T47D (cell line): ENCODE data around the gene PTK6.

Experiments used
- DNase-seq, 2 experiments: peaks; one replicate each; pipeline versions ENCODE4 v3.0.0 to v3.0.0-alpha.2; 2011 to 2012; ENCODE audit warnings: low read depth in 1 of 2, low spot score in 1 of 2
- JUND ChIP-seq: IDR thresholded peaks from 2 replicates; pipeline ENCODE4 v1.6.1; 2012; ENCODE audit warnings: low read depth
- in situ Hi-C: cut with HindIII; loops from 2 replicates; pipeline ENCODE4 v1.10.0; 2016; ENCODE audit warnings: low sequenced_read_pairs, low pct_unique_long_range_greater_than_20kb

PTK6 gene

DNA sequence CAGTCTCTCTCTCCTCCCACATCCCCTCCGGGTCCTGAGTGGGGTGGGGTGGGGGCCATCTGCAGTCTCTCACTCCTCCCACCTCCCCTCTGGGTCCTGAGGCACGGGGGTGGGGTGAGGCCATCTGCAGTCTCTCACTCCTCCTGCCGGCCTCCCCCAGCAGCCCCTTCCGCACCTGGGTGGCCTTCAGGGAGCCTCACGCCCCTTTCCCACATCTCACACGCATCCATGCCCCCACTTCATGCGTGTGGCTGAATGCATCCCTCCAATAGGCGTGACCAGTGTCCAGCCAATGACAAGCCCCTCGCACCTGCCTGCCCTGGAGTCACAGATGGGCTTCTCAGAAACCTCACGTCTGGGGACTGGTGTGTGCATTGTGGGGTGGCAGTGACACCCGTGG, 11.4 kb upstream of the PTK6 start:
- in situ Hi-C loops: no loop called here
- TF ChIP-seq JUND: no peak
- DNase-seq: no peak

DNA sequence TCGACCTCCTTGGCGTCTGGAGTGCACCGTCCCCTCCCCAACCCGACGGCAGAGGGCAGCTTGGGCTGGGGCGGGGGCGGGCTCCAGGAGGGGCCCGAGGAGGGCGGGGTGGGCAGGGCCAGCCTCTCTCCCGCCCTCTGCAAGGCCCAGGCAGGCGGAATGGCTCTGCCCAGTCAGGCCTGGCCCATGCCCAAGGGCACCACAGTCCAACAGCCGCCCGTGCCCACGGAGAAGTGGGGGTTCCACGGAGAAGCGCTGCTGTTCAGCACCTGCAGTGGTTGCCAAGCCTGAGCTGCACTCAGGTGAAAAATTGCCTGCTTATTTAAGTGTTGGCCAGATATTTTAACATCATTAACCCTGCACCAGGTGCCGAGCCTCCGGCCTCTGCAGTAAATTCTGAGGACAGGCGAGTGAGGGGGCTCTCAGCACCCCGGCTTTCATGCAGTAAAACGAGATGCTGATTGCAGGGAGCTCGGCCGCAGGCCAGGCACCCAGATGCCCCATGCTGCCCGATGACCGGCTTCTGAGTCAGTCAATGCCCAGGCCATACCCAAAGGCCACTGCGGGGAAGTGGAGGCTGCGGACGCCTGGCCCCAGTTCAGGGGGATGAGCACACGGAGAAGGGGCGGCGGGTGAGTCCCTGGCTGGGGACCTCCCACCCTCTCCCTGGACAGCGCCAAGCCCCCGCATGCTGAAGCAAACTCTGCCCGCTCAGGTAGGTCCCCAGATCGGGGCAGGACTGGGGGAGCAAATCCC, 10.7 kb upstream of the PTK6 start, which contains the start of gene SRMS:
Gene SRMS, minus strand, starts transcription at position 25 of the 756 bp plus-strand sequence. CDS start 286 bp downstream, outside the sequence.
- DNase-seq: no peak
- TF ChIP-seq JUND: no peak
- in situ Hi-C loops: no loop called here

DNA sequence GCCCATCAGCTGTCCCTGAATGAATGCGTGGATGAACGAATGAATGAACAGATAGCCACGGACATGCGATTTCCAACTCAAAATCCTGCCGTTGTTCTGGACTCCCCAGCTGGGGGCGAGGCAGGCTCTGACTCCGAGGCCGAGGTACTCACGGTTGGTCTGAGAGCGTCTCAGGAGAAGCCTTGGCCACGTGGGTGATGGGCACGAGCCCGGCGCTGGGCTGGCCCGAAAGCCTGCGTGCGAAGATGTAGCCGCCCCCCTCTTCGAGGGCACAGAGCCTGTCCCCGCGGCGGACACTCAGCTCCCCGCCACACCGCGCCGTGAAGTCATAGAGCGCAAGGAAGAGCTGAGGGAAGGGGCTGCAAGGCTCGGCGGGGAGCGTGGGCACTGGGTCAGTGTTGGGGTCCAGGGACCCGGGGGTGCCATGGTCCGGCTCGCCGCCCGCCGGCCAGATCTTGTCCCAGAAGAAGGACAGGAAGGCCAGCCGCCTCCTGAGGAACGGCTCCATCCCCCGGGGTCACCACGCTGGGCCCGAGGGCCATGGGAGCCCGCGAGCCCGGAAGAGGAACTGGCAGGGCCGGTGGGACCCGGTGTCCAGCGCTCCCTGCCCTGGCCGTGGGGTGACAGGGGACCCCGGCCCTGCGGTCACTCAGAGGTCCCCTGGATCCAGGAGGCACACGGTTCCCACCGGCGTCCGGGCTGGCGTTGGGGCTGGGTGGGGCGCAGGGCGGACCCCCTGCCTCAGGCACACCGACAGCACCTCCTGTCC, 10.0 kb upstream of the PTK6 start:
- in situ Hi-C loops: no loop called here
- TF ChIP-seq JUND: no peak
- no peak for DNase-seq

DNA sequence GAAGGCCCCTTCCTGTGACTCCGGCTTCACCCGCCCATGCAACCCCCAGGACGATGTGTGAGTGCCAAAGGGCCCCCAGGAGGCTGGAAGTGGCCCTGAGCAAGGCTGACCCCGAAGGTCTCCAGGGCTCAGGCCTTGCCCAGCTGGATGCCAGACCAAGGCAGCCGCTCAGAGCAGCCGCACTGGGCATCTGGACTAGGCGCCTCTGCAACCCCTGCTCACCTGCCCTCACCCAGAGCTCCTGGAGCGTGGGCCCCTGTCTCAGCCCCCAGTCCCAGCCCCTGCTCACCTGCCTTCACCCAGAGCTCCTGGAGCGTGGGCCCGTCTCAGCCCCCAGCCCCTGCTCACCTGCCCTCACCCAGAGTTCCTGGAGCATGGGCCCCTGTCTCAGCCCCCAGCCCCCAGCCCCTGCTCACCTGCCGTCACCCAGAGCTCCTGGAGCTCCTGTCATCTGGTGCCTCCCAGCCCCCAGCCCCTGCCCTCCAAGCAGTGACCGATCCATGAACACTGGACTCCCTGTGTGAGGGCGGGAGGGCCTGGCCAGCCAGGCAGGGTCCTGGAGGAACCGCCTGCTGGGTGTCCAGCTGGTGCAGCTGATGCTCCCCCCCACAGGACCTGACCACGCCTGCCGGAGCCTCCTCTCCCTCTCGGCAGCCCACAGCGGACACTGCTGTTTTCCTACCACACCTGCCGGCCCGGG, 9.2 kb upstream of the PTK6 start:
- no peak for DNase-seq
- TF ChIP-seq JUND: no peak
- in situ Hi-C loops: no loop called here

DNA sequence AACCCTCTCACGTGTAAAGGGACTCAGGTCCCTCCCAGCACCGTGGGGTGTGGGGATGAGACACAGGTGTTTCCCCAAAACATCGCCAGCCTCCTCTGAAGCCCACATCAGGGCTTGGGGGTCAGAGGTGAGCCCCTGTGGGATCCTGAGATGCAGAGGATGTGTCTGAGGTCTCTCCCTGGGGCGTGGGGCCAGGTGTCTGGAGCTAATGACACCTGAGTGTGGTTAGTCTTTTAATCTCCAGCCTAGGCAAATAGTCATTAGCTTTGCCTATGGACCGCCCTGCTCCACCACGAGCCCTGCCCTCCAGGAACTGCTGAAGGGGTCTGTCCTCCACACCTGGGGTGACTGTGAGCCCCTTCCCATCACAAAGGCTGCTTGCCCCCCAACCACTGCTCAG, 8.6 kb upstream of the PTK6 start:
- in situ Hi-C loops: no loop called here
- DNase-seq: no peak
- TF ChIP-seq JUND: no peak

DNA sequence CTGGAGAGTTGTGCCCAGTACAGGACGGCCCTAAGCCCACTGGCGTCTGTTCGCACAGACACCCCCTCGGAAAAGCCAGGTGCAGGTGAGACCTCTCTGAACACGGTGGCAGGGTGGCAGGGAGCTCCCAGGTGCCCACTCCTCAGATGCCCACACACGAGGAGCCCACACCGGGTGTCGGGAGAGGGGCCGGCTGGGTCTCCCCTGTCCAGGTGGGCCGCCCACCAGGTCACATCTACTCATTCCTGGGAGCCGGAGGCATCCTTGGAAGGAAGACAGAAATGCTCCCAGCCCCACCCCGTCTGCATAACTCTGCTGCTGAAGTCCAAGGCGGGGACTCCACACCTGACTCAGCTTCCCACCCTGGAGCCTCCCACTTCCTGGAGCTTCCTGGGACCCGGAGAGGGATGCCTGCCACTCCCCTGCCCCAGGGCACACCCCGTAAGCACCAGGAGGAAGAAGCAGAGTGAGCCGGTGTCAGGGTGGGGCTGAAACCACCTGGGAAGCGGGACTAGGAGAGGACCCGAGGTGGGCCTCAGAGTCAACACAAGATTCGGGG, 7.9 kb upstream of the PTK6 start:
- in situ Hi-C loops: no loop called here
- TF ChIP-seq JUND: no peak
- no peak for DNase-seq

DNA sequence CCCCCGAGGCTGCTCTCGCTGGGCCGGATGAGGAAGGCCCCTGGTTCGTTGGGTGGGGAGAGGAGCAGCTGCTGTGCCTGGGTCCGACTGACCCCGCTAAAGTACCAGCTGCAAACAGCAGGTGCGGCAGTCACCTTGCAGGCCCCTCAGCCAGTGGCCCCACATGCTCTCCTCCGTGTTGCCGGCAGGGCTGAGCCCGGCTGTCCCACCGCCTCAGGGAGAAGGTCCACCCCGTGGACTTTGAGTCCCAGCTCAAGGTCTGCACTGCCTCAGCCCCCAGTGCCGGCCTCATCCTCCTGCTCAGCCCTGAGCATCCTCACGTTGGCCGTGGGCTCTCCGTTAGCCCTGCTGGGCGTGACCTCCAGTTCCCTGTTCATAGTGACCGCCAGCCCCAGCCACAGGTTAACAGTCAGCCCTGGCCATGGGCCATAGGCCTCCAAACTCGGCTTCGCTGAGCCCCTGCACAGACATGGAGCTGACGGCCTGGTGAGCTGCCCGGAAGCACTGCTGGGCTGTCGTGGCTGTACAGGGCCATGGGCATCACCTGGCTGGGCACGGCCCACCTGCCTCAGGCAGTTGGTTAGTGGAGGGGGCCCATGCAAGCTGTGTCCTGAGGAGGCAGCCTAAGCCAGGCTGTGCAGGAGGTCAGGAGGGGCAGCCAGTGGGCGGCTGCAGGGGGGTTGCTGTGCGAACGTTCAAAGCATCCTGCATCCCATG, 7.2 kb upstream of the PTK6 start:
- no peak for TF ChIP-seq JUND
- in situ Hi-C loops: no loop called here
- no peak for DNase-seq

DNA sequence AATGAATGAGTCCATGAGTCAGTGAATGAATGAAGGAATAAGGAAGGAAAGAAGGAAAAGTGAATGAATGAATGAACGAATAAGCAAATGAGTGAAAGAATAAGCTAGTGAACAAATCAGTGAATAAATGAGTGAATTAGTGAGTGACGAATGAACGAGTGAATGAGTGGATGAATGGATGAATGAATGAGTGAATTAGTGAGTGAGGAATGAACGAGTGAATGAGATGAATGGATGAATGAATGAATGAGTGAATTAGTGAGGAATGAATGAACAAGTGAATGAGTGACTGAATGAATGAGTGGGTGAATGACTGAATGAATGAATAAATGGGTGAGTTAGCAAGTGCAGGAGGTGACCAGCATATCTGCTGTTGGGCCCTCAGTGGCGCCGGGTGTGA, 6.6 kb upstream of the PTK6 start:
- TF ChIP-seq JUND: no peak
- in situ Hi-C loops: no loop called here
- no peak for DNase-seq

DNA sequence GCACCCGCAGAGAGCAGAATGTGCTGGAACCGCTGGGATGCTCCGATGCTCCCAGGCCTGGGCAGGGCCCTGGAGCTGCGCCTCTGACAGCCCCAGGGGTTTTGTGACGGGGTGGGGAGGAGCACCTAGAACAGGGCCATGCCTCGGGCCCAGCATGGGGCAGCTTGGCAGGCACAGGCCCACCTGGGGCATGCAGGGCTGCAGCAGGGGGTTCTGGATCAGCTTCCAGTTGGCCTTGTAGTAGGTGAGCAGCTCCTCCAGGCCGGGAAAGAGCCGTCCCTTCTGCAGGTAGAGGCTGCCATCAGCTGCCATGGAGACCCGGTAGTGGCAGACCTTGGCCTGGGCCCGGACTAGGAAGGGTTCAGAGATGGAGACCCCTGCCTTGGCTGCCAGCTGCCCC, 6.0 kb upstream of the PTK6 start:
- in situ Hi-C loops: no loop called here
- no peak for DNase-seq

DNA sequence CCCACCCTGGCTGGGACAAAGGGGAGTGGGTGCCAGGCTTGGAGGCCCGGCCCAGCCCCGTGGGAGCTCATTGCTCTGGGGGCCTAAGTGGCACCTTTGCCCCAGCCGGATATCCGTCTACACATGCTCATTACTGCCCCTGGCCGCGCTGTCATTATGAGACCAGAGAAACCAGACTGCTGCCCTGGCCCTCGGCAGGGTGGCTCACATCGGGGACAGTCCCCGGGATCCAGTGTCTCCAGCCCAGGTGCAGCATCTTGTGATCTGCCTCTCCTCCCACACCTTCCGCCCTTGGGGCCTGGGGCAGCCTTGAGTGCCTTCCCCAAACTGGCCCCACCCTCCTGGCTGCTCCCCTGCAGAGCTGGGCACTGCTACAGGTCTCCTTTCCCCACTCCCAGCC, 5.5 kb upstream of the PTK6 start:
- no peak for DNase-seq
- in situ Hi-C loops: no loop called here
- no peak for TF ChIP-seq JUND

More for the DNA sequence above, 6.0 kb upstream of the PTK6 start:
- no peak for TF ChIP-seq JUND

DNA sequence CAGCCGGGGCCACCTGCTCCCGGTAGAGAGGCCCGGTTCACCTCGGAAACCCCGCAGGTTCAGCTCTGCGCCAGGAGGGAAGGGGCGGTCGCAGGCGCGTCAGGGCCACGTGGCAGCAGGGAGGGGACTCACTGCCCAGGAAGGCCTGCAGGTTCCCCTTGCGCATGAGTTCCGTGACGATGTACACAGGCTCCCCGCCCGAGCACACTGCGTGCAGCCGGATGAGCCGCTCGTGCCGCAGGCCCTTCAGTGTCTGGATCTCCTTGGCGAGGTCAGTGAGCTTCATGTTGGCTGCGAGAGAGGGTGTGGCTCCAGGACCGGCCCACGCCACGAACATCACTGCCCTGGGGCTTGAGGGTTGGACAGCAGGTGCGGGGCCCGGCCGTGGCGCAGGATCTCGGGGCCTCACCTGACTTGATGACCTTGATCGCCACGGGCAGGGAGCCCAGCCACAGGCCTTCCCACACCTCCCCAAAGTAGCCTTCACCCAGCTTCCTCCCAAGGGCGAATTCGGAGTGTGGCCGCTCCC, 4.9 kb upstream of the PTK6 start:
- in situ Hi-C loops: no loop called here
- DNase-seq: no peak
- TF ChIP-seq JUND: no peak

DNA sequence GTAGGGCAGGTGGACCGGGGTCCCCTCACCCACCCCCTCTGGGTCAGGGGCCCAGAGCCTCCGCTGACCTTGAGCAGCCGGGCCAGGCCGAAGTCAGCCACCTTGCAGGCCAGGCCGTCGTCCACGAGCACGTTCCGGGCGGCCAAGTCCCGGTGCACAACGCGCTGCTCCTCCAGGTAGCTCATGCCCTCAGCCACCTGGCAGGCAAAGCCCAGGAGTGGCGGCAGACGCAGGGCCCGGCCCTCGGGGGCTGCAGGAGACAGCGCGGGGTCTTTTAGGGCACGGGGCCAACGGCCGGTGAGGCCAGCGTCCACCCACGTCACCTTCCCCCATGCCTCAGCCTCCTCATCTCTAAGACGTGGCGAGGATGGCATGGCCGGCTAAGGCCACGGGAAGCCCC, 4.2 kb upstream of the PTK6 start:
- no peak for TF ChIP-seq JUND
- DNase-seq: no peak
- in situ Hi-C loops: no loop called here
